Brain microvascular endothelial cell (primary cell): ENCODE results near the gene DAB1.

Source experiments
- DNase-seq: peaks from one replicate; pipeline ENCODE4 v3.0.0-alpha.2; 2020
- H3K27ac ChIP-seq: fragments of 250-450 bp; sonication (Bioruptor Pico); 2 replicates; pipeline ENCODE4 v1.5.1; 2020; ENCODE audit warnings: mild to moderate bottlenecking, moderate library complexity
- H3K27me3 ChIP-seq: fragments of 250-450 bp; sonication (Bioruptor Pico); replicated peaks from 2 replicates; pipeline ENCODE4 v1.5.1; 2020; ENCODE audit warnings: mild to moderate bottlenecking
- H3K36me3 ChIP-seq: fragments of 250-450 bp; sonication (Bioruptor Pico); replicated peaks from 2 replicates; pipeline ENCODE4 v1.5.1; 2020; ENCODE audit warnings: mild to moderate bottlenecking
- H3K4me3 ChIP-seq: 2 replicates; pipeline ENCODE4 v1.5.1; 2011; ENCODE audit warnings: low read depth, mild to moderate bottlenecking, control low read depth, low read length, moderate library complexity
- in situ Hi-C: cut with HindIII; loops from 2 replicates; pipeline ENCODE4 v1.10.0; 2017; ENCODE audit warnings: low sequenced_read_pairs, low pct_ligation_motif_present
- TF ChIP-seq, protein P1 (sequence below): IDR thresholded peaks from 2 replicates; pipeline ENCODE4 v1.5.1; 2011; ENCODE audit warnings: low read depth, mild to moderate bottlenecking, moderate library complexity, low read length, control low read depth, inconsistent platforms; ENCODE audit errors: missing control alignments

DAB1 gene

GRCh38 chr1:56986397-56986796, 437.5 kb downstream of the DAB1 start:
- in situ Hi-C loops, result no loop called here
- H3K4me3 ChIP-seq, result no peak overlapping the region

GRCh38 chr1:56985857-56986256, 438.0 kb downstream of the DAB1 start:
- no peak for DNase-seq
- TF ChIP-seq, protein P1, sequence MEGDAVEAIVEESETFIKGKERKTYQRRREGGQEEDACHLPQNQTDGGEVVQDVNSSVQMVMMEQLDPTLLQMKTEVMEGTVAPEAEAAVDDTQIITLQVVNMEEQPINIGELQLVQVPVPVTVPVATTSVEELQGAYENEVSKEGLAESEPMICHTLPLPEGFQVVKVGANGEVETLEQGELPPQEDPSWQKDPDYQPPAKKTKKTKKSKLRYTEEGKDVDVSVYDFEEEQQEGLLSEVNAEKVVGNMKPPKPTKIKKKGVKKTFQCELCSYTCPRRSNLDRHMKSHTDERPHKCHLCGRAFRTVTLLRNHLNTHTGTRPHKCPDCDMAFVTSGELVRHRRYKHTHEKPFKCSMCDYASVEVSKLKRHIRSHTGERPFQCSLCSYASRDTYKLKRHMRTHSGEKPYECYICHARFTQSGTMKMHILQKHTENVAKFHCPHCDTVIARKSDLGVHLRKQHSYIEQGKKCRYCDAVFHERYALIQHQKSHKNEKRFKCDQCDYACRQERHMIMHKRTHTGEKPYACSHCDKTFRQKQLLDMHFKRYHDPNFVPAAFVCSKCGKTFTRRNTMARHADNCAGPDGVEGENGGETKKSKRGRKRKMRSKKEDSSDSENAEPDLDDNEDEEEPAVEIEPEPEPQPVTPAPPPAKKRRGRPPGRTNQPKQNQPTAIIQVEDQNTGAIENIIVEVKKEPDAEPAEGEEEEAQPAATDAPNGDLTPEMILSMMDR, result no peak

More at GRCh38 chr1:56986397-56986796, 437.5 kb downstream of the DAB1 start:
- Histone ChIP-seq H3K27me3 (no peaks in the 10 kb centered on the region), H3K36me3 (no peaks in the 10 kb centered on the region), H3K27ac (no peak overlapping the region)
- TF ChIP-seq, protein P1, result no peak
- DNase-seq, result no peak

DNA sequence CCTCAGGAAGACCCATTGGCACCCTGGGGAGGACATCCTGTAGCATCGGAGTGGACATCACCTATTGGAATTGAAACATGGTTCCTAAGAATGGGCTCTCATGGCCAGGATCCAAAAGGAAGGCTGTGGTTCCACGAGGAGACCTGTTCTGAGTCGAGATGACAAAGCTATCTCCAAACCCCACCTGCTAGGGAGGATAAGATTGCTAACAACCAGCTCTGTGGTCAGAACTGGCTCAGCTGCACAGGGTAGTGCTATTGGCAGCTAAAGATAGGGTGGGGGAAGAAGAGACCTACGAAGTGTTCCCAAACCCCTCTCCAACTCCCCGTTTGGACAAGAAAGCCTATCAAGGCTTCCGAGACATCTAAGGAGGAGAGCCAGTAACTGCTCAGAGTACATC, 440.4 kb downstream of the DAB1 start:
- no peak for DNase-seq
- Histone ChIP-seq H3K36me3 (no peaks in the 10 kb centered on the region), H3K27ac (no peak overlapping the region), H3K27me3 (no peaks in the 10 kb centered on the region), H3K4me3 (no peak overlapping the region)
- in situ Hi-C loops, result no loop called here
- TF ChIP-seq, protein P1, result no peak

More at GRCh38 chr1:56985857-56986256, 438.0 kb downstream of the DAB1 start:
- Histone ChIP-seq H3K36me3 (no peaks in the 10 kb centered on the region), H3K4me3 (no peak overlapping the region), H3K27me3 (no peaks in the 10 kb centered on the region), H3K27ac (no peak overlapping the region)
- in situ Hi-C loops, result no loop called here

DNA sequence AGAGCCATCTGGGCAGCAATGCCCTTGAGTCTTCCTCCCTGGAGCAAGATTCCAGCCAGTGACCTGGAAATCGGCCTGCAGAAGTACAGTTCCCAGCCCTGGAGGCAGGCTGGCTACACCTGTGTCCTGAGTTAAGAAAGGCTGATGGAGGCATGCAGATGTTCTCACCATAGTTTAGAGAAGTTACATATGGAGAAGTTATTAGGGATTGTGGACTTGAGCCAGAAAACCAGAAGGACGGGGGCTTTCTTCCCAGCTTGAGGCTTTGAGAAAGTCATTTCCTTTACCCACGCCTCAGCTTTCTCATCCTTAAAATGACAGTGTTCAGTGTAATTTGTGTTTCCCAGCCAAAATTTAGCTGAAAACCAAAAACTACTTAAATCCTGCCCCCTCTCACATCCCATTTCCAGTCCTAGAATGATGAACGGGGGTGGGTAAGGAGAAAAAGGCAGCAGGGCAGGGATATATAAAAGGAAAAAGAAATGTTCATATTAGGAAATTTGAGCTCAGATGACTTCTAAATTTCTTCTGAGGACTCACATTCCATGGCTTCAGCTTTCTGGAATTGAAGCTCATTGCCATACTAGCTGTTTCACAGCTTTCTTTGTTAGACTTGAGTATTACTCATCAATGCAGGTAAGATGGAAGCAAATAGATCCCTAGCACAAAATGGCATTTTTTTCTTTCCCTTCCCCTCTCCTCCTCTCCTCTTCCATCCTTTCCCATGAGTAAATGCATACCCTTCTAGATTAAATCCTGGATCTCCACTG, 443.7 kb downstream of the DAB1 start:
- H3K27ac ChIP-seq, result no peak overlapping the region
- H3K36me3 ChIP-seq, result no peaks in the 10 kb centered on the region
- H3K4me3 ChIP-seq, result no peak overlapping the region
- in situ Hi-C loops, result no loop called here
- TF ChIP-seq, protein P1, result no peak
- H3K27me3 ChIP-seq, result no peaks in the 10 kb centered on the region
- no peak for DNase-seq

- no peak for DNase-seq
- Histone ChIP-seq H3K27me3 (no peaks in the 10 kb centered on the region), H3K4me3 (no peak overlapping the region), H3K36me3 (no peaks in the 10 kb centered on the region), H3K27ac (no peak overlapping the region)
- TF ChIP-seq, protein P1, result no peak
- in situ Hi-C loops, result no loop called here
These were observed 445.0 kb downstream of the DAB1 start for GRCh38 chr1:56978819-56979218.

- no peaks in the 10 kb centered on the region for H3K36me3 ChIP-seq
- no peak overlapping the region for H3K4me3 ChIP-seq
- no peak for DNase-seq
- no peaks in the 10 kb centered on the region for H3K27me3 ChIP-seq
- no peak overlapping the region for H3K27ac ChIP-seq
- in situ Hi-C loops, result no loop called here
- TF ChIP-seq, protein P1, result no peak
These were observed 445.9 kb downstream of the DAB1 start for GRCh38 chr1:56977910-56978309.
